Stimulated activated CD8-positive, alpha-beta memory T cell treated with anti-CD3 and anti-CD28 coated beads, Interleukin-15, amount 100 ng/mL, for 48 hours (primary cell): ENCODE measurements around the gene TTLL13.
A peak's percentile ranks its signal among the peaks of the same experiment; 100 is the strongest.
"Not testable (repeated sequence)": the region's sequence is repeated elsewhere in the genome, so short reads cannot be mapped to it uniquely, and the experiment has no call there.

Source experiments
- DNase-seq, 2 donors: peaks; one replicate each; pipeline ENCODE4 v3.0.0-alpha.2; 2020; ENCODE audit warnings: low read depth in 2 of 2

The TTLL13 gene

DNA sequence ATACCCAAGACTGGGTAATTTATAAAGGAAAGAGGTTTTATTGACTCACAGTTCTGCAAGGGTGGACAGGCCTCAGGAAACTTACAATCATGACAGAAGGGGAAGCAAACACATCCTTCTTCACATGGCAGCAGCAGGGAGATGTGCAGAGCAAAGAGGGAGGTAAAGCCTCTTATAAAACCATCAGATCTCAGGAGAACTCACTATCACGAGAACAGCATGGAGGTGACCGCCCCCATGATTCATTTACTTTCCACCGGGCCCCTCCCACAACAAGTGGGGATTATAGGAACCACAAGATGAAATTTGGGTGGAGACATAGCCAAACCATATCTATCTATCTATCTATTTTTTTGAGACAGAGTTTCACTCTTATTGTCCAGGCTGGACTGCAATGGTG lies 10.0 kb upstream of the TTLL13 start:
- no peak for DNase-seq

DNA sequence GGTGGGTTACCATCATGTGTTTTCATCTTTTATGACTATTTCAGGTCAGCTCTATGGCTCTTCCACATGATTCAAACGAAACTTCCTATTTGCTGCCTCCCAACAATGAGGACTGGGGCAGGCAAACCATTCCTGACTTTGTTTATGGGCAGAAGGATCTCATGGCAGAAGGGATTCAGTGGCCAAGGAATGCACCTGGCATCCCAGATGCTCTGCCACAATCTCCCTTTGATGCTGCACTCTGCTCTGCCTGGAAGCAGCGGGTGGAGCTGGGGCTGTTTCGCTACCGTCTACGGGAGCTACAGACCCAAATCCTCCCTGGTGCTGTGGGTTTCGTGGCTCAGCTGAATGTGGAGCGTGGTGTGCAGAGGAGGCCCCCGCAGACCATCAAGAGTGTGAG lies 8.5 kb upstream of the TTLL13 start:
- DNase-seq = no peak

DNA sequence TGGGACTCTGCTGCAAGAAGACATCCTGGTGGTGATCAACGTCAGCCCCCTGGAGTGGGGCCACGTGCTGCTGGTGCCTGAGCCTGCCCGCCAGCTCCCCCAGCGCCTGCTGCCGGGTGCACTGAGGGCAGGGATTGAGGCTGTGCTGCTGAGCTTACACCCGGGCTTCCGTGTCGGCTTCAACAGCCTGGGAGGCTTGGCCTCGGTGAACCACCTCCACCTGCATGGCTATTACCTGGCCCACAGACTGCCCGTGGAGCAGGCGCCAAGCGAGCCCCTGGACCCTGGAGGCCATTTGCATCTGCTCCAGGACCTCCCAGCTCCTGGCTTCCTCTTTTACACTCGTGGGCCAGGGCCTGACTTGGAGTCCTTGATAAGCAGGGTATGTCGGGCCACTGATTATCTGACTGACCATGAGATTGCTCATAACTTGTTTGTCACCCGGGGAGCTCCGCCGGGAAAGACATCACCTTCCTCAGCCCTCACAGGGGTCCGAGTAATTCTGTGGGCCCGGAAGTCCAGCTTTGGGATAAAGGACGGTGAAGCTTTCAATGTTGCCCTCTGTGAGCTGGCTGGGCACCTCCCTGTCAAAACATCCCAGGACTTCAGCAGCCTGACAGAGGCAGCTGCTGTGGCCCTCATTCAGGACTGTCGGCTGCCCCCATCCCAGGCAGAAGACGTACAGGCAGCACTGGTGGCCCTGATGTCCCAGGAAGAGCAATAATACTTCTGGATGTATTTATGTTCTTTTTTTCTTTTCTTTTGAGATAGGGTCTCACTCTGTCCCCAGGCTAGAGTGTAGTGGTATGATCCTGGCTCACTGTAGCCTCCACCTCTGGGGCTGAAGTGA lies 7.8 kb upstream of the TTLL13 start:
- no peak for DNase-seq

DNA sequence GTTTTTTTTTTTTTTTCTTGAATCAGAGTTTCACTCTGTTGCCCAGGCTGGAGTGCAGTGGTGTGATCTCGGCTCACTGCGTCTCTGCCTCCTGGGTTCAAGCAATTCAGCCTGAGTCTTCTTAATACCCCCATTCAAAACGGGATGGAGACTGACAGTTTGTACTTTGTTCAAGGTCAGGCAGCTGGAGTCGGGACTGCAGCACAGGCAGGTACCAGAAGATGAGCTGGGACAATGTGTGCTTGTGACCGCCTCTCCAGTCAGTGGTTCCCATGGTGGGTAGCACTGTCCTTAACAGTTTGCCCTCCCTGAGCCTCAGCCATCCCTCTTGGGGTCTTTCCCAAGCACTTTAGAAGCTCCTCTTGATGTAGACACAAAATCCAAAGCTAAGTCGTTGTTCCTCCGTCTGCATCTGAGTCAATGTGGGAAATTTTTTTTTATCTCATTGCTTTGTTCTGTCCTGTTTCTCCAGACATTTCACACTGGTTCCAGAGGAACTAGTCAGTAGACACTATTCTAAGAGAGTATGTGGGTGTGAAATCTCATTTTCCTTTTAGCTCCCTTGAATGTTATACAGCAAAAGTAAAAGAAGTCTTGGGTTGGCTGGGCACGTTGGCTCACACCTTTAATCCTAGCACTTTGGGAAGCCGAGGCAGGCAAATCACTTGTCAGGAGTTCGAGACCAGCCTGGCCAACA lies 5.3 kb upstream of the TTLL13 start:
- no peak for DNase-seq

DNA sequence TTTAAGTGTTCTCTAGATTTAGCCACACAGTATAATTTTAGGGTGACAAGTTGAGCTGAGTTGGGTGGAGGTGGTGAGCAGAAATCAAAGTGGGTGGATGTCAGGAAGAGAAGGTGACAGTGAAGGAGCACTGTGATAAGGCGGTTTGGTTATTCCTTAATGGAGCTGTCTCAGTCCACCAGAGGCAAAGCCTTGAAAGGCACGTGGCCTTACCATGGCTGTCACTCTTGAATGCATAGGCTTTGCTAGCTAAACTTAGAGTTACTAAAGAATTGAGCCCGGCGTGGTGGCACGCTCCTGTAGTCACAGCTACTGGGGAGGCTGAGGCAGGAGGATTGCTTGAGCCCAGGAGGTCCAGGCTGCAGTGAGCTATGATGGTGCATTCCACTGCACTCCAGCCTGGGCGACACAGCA lies 560 bp upstream of the TTLL13 start:
- no peak for DNase-seq

DNA sequence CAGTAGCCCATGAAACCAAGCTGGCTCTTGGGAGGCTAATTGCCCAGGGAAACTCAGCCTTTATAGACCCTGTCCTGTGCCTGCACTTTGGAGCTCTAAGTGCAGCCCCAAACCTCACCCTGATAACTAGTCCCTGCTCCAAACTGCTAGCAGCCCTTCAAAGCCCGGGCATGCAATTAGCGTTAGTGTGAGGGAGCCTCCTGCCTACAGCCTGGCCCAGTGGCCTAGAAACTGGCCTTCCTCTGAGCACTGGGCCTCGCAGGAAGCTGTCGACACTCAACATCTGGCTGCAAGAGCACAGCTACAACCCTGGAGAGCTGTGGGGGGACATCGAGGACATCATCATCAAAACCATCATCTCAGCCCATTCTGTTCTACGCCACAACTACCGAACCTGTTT lies 8.4 kb downstream of the TTLL13 start:
- DNase-seq = no peak

DNA sequence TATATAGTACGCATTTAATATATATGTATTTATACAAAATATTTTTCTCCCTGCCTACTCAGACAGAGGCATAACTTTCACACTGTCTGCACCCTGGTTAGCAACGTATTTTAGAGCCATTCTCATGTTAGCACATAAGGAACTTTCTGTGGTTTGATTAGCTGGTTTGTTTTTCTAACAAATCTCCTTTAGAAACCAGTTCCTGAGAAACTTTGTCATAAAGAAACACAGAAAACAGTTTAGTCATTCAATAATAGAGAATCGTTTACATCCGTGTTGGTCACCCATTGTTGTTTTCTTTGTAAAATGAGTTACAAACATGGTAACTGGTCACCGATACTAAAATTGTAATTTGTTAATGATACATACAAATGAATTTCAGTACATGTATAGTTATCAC lies 10.2 kb downstream of the TTLL13 start:
- no peak for DNase-seq

DNA sequence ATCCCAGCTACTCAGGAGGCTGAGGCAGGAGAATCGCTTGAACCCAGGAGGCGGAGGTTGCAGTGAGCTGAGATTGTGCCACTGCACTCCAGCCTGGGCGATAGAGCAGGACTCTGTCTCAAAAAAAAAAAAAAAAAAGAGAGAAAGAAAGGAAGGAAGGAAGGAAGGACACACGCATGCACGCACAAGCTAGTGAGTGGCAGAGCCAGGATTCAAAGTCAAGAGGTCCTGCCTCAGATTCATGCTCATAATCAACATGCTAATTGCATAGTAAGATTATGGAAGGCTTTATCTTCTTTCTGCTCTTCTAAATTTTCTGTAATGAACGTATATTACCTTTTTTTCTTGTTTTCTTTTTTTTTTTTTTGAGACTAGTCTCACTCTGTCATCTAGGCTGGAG lies 11.4 kb downstream of the TTLL13 start:
- not testable (repeated sequence) for DNase-seq

DNA sequence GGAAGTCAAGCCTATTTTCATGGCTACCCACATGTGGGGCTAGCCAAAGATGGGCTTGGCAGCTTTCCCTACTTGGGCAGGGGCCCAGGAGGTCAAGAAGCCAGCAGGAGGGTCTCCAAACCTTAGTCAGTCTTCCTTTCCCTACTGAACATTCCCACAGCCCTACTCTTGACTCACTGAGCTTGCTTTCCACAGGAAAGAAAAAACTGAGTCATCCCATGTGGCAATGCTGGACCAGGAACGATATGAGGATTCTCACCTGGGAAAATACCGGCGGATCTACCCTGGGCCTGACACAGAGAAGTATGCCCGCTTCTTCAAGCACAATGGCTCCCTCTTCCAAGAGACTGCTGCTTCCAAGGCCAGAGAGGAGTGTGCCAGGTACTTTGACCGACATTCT lies 12.5 kb downstream of the TTLL13 start:
- DNase-seq = no peak

DNA sequence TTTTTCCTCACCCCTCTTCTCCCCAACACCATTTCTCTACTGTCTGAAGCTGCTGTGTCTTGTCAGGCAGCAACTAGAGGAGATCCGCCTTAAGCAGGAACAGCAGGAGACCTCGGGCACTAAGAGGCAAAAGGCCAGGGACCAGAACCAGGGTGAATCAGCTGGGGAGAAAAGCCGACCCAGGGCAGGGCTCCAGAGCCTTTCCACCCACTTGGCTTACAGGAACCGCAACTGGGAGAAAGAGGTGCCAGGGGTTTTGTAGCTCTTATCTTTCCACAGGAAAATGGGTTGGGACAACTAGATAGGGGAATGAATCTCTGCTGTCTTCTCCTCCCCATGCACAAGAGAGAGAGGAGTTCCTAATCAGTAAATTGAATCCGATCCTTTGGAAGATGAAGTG lies 13.1 kb downstream of the TTLL13 start:
- no peak for DNase-seq

DNA sequence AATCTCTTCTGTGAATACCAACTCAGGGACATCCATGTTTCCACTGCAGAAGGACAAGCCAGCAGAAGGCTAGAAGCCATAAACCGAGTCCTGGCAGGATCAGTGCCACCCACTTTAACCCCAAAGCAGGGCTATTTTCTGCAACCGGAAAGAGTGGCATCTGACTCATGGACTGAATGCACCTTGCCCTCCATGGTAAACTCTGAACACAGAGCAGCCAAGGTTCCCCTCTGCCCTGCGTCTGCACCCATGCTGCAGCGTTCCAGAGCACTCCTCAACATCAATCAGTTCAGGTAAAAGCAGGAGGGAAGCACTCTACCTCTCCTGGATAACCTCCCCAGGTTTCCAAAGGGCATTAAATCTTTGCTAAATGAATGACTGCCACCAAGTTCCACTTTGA lies 15.3 kb downstream of the TTLL13 start:
- DNase-seq = peak in 1 of 2 donors; percentile 21

DNA sequence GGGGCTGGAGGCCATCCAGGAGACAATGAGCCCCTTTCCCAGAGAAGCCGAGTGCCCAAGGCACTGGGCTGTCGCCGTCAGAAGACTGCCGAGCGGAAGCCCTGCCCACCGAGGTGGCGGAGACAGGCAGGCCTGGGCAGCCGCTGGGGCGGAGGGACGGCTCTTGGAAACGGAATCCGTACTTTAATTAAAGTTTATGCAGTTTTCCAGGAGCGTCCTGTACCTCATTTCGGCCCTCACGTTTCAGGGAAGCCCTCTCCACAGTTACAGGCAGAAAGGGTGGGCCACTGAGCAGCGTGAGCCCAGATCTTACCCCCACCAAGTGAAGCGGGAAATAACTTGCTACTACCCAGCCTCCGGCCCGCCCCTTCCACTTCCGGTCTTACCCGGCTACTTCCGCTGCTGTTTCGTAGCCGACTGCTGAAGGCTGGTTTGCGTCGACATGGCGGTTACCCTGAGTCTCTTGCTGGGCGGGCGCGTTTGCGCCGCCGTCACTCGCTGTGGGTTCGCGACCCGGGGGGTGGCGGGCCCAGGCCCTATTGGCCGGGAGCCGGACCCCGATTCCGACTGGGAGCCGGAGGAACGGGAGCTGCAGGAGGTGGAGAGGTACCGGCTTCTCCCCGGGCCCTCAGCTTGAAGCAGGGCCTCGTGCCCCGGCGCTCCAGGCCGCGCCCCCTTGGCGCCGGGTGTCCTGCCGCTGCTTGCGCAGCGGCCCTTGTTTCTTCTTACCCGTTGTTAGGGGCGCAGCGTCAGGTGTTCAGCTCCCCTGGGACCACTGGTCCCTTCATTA lies 16.1 kb downstream of the TTLL13 start, which contains the start of gene NGRN:
Gene NGRN (plus strand): TSS at position 402 of the 790 bp plus-strand sequence. CDS start 41 bp downstream, at position 443.
- peak; percentile 87 to 91 for DNase-seq

DNA sequence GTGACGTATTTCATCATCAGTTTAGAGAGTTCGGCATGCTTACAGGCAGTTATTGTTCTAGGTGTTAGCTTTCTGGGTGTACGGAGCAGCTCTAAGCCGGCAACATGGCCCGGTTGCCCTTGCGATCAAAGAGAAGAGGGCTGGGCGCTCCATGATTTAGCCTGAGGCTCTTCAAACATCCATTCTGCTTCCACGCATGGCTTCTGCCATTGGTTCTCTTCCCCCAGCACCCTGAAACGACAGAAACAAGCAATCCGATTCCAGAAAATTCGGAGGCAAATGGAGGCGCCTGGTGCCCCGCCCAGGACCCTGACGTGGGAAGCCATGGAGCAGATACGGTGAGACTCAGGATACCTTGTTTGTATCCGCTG lies 16.7 kb downstream of the TTLL13 start:
- DNase-seq = peak; percentile 22 to 27

DNA sequence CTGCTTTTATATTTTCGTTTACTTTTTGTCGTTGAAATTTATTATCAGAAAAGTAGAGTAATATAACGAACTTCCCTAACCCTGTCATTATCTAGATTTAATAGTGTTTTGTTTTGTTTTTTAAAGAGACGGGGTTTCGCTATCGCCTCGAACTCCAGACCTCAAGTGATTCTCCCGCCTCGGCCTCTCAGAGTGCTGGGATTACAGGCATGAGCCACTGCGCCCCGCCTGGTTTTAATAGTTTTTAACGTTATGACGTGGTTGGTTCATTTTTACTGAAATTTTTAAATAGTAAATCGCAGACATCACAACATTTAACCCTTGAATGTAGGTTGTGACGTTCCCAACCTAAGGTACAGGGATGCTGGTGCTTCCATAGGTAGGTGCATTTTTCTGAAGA lies 17.1 kb downstream of the TTLL13 start:
- no peak for DNase-seq

DNA sequence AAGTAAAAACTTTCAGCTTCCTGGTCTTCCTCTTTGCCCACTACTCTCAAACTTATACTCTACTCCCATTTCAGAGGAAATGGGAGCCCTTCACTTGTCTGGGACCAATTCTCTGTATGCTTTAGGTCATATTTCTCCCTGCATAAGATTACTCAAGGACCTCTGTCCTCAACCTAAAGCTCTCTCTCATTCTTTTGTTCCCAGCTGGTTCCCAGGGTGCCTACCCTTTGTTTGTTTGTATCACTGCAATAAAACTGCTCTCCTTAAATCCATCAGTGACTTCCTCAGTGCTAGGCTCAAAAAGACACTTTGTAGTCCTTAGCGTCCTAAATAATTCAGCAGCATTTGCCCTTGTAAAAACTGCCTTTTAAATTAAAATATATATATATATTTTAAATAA lies 19.1 kb downstream of the TTLL13 start:
- no peak for DNase-seq

DNA sequence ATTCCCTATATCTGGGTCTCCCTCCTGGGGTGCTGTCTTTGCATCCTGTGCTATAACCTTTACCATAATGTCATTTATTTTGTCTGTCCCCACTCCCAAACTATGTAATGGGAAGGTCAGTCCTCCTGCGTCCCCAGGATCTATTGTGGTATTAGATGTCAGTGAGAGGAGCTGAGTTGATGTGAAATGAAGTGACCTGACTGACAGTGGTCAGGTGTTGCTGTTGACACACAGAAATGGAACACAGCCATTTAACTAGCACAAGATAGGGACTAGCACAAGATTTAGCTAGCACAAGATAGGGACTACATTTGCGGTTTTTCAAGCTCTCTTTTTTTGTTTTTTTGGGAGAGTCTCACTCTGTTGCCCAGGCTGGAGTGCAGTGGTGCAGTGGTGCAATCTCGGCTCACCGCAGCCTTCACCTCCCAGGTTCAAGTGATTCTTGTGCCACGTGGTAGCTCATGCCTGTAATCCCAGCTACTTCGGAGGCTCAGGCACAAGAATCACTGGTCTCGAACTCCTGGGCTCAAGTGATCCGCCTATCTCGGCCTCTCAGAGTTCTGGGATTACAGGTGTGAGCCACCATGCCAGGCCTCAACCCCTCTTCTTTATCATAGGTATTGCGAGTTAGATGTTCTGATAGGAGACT lies 21.3 kb downstream of the TTLL13 start:
- no peak for DNase-seq

DNA sequence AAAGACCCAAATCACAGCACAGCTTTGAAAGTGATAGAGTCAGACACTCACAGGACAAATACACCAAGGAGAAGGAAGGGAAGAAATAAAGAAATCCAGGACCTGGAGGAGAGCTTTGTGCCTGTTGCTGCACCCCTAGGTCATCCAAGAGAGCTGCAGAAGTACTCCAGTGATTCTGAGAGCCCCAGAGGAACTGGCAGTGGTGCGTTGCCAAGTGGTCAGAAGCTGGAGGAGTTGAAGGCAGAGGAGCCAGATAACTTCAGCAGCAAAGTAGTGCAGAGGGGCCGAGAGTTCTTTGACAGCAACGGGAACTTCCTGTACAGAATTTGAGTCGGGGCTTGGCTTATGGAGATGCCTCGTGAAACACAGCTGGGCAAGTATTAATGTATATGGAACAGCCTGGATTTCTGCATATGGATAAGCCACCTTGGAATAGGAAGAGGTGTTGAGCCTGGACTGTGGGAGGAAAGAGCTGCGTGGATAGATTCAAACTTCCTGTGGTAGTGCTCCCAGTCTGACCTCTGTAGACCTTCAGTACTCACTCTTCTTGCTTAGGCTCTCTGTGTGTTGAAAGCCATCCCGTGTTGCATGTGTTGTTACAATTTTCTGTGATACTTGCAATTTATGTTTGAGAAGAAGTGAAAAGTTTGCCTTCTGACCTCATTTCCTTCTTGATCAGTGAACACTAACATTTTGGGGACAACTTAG lies 22.3 kb downstream of the TTLL13 start:
- DNase-seq = no peak

DNA sequence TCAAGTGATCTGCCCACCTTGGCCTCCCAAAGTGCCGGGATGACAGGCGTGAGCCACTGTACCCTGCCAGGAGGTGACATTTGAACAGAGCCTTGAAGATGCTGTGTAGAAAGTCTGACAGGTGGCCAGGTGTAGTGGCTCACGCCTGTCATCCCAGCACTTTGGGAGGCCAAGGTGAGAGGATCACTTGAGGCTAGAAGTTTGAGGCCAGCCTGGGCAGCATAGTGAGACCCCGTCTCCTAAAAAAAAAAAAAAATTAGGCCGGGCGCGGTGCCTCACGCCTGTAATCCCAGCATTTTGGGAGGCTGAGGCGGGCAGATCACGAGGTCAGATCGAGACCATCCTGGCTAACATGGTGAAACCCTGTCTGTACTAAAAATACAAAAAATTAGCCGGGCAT lies 29.1 kb downstream of the TTLL13 start:
- not testable (repeated sequence) for DNase-seq

DNA sequence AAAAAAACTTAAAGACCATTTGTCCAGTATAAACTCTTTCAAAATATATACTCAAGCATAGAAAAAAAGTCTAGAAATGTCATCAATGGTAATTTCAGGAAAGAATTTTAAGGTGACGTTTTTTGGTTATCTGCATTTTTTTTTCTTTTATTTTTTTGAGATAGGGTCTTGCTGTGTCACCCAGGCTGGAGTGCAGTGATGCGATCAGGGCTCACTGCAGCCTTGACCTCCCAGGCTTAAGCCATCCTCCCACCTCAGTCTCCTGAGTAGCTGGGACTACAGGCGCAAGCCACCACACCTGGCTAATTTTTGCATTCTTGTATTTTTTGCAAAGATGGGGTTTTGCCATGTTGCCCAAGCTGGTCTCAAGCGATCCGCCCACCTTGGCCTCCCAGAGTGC lies 31.4 kb downstream of the TTLL13 start:
- DNase-seq = not testable (repeated sequence)

DNA sequence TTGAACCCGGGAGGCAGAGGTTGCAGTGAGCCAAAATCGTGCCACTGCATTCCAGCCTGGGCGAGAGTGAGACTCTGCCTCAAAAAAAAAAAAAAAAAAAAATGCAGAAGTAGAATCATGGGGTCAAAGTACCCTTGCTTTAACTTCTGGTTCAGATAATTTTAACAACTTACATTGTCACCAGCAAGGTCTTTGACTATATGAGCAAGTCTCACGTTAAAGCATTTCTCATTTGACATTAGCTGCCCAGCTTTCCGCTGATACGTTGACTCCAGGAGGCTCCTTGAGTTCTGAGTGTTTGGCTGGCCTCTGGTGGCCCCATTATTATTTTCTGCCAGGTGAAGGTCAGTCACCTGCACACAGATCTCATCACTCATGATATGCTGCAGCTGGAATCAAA lies 32.3 kb downstream of the TTLL13 start:
- DNase-seq = not testable (repeated sequence)

DNA sequence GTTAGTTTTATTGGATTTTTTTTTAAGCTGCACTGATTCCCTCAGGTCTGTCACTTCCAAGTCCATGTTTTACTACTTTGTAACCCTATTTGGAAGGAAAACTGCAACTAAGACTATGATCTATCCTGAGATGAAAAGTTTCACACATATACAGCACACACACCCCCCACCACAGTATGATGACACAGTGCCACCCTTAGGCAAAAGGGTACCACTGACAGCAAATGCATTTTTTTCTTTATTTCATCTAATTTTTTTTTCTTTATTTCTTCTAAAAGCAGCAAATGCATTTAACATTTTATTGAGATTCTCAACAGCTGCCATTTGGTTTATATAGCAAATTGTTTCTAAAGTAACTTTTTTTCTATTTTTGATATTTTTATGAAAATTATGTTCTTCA lies 37.3 kb downstream of the TTLL13 start:
- no peak for DNase-seq
